HG03354 (cell line): Measurements from ENCODE around the gene WTAP.
"Not testable (repeated sequence)": the region's sequence is repeated elsewhere in the genome, so short reads cannot be mapped to it uniquely, and the experiment has no call there.

Source experiments
- ATAC-seq: cut with Tn5 transposase; IDR thresholded peaks from one replicate; pipeline ENCODE4 v1.9.1; 2021; ENCODE audit warnings: mild to moderate bottlenecking; ENCODE audit not compliant: unreplicated experiment, poor library complexity, severe bottlenecking

WTAP gene

GRCh38 chr6:159726255-159726917 is 920 bp upstream of the WTAP start:
- ATAC-seq: peak; percentile 35

GRCh38 chr6:159727717-159728445 is 575 bp downstream of the WTAP start:
- peak; percentile 46 for ATAC-seq

- no peak for ATAC-seq
Observed at GRCh38 chr6:159728531-159728964, 1.2 kb downstream of the WTAP start.

- no peak for ATAC-seq
Observed at GRCh38 chr6:159729598-159730331, 2.5 kb downstream of the WTAP start.

- ATAC-seq: no peak
Observed at GRCh38 chr6:159730332-159730676, 3.0 kb downstream of the WTAP start.

GRCh38 chr6:159732550-159732949 is 5.2 kb downstream of the WTAP start:
- not testable (repeated sequence) for ATAC-seq

- not testable (repeated sequence) for ATAC-seq
Observed at GRCh38 chr6:159733395-159733794, 6.1 kb downstream of the WTAP start.

- no peak for ATAC-seq
Observed at GRCh38 chr6:159736908-159737307, 9.6 kb downstream of the WTAP start.

- no peak for ATAC-seq
Observed at GRCh38 chr6:159739341-159739740, 12.0 kb downstream of the WTAP start.

GRCh38 chr6:159742165-159742564 is 14.9 kb downstream of the WTAP start:
- ATAC-seq: no peak

- no peak for ATAC-seq
Observed at GRCh38 chr6:159745081-159745480, 17.8 kb downstream of the WTAP start.

GRCh38 chr6:159746759-159747158 is 19.5 kb downstream of the WTAP start:
- ATAC-seq: no peak

GRCh38 chr6:159748127-159748526 is 20.8 kb downstream of the WTAP start:
- ATAC-seq: not testable (repeated sequence)

GRCh38 chr6:159751448-159751847 is 24.1 kb downstream of the WTAP start:
- no peak for ATAC-seq

- no peak for ATAC-seq
Observed at GRCh38 chr6:159753081-159753872, 26.0 kb downstream of the WTAP start.

- ATAC-seq: no peak
Observed at GRCh38 chr6:159754401-159754800, 27.1 kb downstream of the WTAP start.

- no peak for ATAC-seq
Observed at GRCh38 chr6:159754959-159755914, 27.9 kb downstream of the WTAP start.

GRCh38 chr6:159756508-159756907 is 29.2 kb downstream of the WTAP start:
- ATAC-seq: no peak
